Osteoblast (primary cell): ENCODE results near the gene CACNA1C. TPM values are rescaled to one million over a fixed set of nuclear protein-coding genes. Genes with fewer than 3 reads are reported as not detected.

Experiments
- DNase-seq: peaks from one replicate; pipeline ENCODE4 v3.0.0; 2011; ENCODE audit warnings: low spot score, mixed read lengths; ENCODE audit not compliant: insufficient read length; ENCODE audit errors: missing footprints
- H2AFZ ChIP-seq: 2 replicates; pipeline ENCODE4 v1.6.0; 2011; ENCODE audit warnings: mild to moderate bottlenecking, low read length
- H3K27ac ChIP-seq: 2 replicates; pipeline ENCODE4 v1.5.1; 2011; ENCODE audit warnings: mild to moderate bottlenecking, low read depth, low read length, moderate library complexity
- H3K27me3 ChIP-seq: 2 replicates; pipeline ENCODE4 v1.6.0; 2012; ENCODE audit warnings: mild to moderate bottlenecking, control low read depth, inconsistent platforms, low read length, moderate library complexity; ENCODE audit not compliant: insufficient read depth
- H3K36me3 ChIP-seq: 2 replicates; pipeline ENCODE4 v1.5.1; 2011; ENCODE audit warnings: mild to moderate bottlenecking, low read length, control low read depth, moderate library complexity; ENCODE audit not compliant: insufficient read depth
- H3K4me1 ChIP-seq: 2 replicates; pipeline ENCODE4 v1.5.1; 2011; ENCODE audit warnings: mild to moderate bottlenecking, low read length, control low read depth, moderate library complexity; ENCODE audit not compliant: insufficient read depth
- H3K4me2 ChIP-seq: 2 replicates; pipeline ENCODE4 v1.6.0; 2011; ENCODE audit warnings: mild to moderate bottlenecking, low read length; ENCODE audit not compliant: insufficient read depth
- H3K4me3 ChIP-seq: fragments of 200-600 bp; sonication (generic); 3 replicates; pipeline ENCODE4 v1.5.1; 2012; ENCODE audit warnings: mild to moderate bottlenecking, low read length, inconsistent platforms; ENCODE audit not compliant: insufficient read depth
- H3K79me2 ChIP-seq: 2 replicates; pipeline ENCODE4 v1.6.0; 2012; ENCODE audit warnings: mild to moderate bottlenecking, low read length, control low read depth, inconsistent platforms; ENCODE audit not compliant: insufficient read depth
- H3K9me3 ChIP-seq: 2 replicates; pipeline ENCODE4 v1.5.1; 2011; ENCODE audit warnings: low read depth, low read length, control low read depth
- H4K20me1 ChIP-seq: 2 replicates; pipeline ENCODE4 v1.6.0; 2012; ENCODE audit warnings: mild to moderate bottlenecking, low read length, control low read depth; ENCODE audit not compliant: insufficient read depth
- CTCF ChIP-seq: IDR thresholded peaks from 2 replicates; pipeline ENCODE4 v1.5.1; 2011; ENCODE audit warnings: mild to moderate bottlenecking, low read depth, low read length, moderate library complexity; ENCODE audit errors: extremely low read depth
- total RNA-seq: library from RNA; depleted of rRNA; stranded (reverse); fragments of >200 nt; gene quantifications from 2 replicates; pipeline ENCODE4 v1.2.3, GENCODE V29; 2012

The CACNA1C gene
- total RNA-seq, 1 donor: 19.2 TPM

- H4K20me1 ChIP-seq: peaks cover 19% of the 10 kb centered on the region
- no peak overlapping the region for H3K4me3 ChIP-seq
- no peaks in the 10 kb centered on the region for H3K9me3 ChIP-seq
- H2AFZ ChIP-seq: no peak overlapping the region
- no peaks in the 10 kb centered on the region for H3K4me1 ChIP-seq
- no peak overlapping the region for H3K4me2 ChIP-seq
- H3K27me3 ChIP-seq: no peaks in the 10 kb centered on the region
- H3K27ac ChIP-seq: no peak overlapping the region
- peaks cover 10% of the 10 kb centered on the region for H3K79me2 ChIP-seq
- no peak for DNase-seq
- no peaks in the 10 kb centered on the region for H3K36me3 ChIP-seq
- no peak for TF ChIP-seq CTCF
These were observed 156.2 kb downstream of the CACNA1C start for GRCh38 chr12:2208837-2209635.

GRCh38 chr12:2211119-2211518 is 158.3 kb downstream of the CACNA1C start:
- peaks cover 8% of the 10 kb centered on the region for H3K79me2 ChIP-seq
- no peaks in the 10 kb centered on the region for H3K27me3 ChIP-seq
- no peak overlapping the region for H3K4me3 ChIP-seq
- no peak overlapping the region for H2AFZ ChIP-seq
- H3K27ac ChIP-seq: no peak overlapping the region
- peaks cover 8% of the 10 kb centered on the region for H3K4me1 ChIP-seq
- no peaks in the 10 kb centered on the region for H3K36me3 ChIP-seq
- H3K9me3 ChIP-seq: no peaks in the 10 kb centered on the region
- TF ChIP-seq CTCF: no peak
- no peak overlapping the region for H3K4me2 ChIP-seq
- no peak for DNase-seq
- H4K20me1 ChIP-seq: peaks cover 15% of the 10 kb centered on the region

GRCh38 chr12:2212537-2212936 is 159.8 kb downstream of the CACNA1C start:
- H3K4me2 ChIP-seq: no peak overlapping the region
- H4K20me1 ChIP-seq: peaks cover 12% of the 10 kb centered on the region
- no peak overlapping the region for H3K4me3 ChIP-seq
- H3K27ac ChIP-seq: no peak overlapping the region
- H3K36me3 ChIP-seq: no peaks in the 10 kb centered on the region
- TF ChIP-seq CTCF: no peak
- peaks cover 15% of the 10 kb centered on the region for H3K4me1 ChIP-seq
- DNase-seq: no peak
- no peaks in the 10 kb centered on the region for H3K9me3 ChIP-seq
- H2AFZ ChIP-seq: no peak overlapping the region
- H3K27me3 ChIP-seq: no peaks in the 10 kb centered on the region
- H3K79me2 ChIP-seq: peaks cover 3% of the 10 kb centered on the region

GRCh38 chr12:2212971-2213869 is 160.4 kb downstream of the CACNA1C start:
- TF ChIP-seq CTCF: no peak
- Histone ChIP-seq H3K9me3 (no peaks in the 10 kb centered on the region), H3K4me3 (no peak overlapping the region), H3K4me2 (no peak overlapping the region), H4K20me1 (peaks cover 10% of the 10 kb centered on the region), H3K79me2 (peaks cover 2% of the 10 kb centered on the region), H3K27me3 (no peaks in the 10 kb centered on the region), H2AFZ (no peak overlapping the region), H3K4me1 (peaks cover 15% of the 10 kb centered on the region), H3K36me3 (no peaks in the 10 kb centered on the region), H3K27ac (no peak overlapping the region)
- DNase-seq: no peak
